Type B pancreatic cell (in vitro differentiated cells): ENCODE data around the gene BAG3. TPM values are rescaled to one million over a fixed set of nuclear protein-coding genes. Genes with fewer than 3 reads are reported as not detected.

Source experiments
- DNase-seq: peaks from one replicate; pipeline ENCODE4 v3.0.0; 2021; ENCODE audit warnings: mixed read lengths; ENCODE audit not compliant: unreplicated experiment; ENCODE audit errors: extremely low spot score
- H3K27ac Mint-ChIP-seq: 2 replicates; pipeline ENCODE4 v1.8.0; 2021; ENCODE audit warnings: mild to moderate bottlenecking, mixed read lengths
- H3K27me3 Mint-ChIP-seq: 2 replicates; pipeline ENCODE4 v1.8.0; 2021; ENCODE audit warnings: mixed read lengths
- H3K36me3 Mint-ChIP-seq: 2 replicates; pipeline ENCODE4 v1.8.0; 2021; ENCODE audit warnings: mixed read lengths
- H3K4me1 Mint-ChIP-seq: one replicate; pipeline ENCODE4 v1.8.0; 2021; ENCODE audit warnings: mixed read lengths; ENCODE audit not compliant: unreplicated experiment
- H3K4me3 Mint-ChIP-seq: 2 replicates; pipeline ENCODE4 v1.8.0; 2021; ENCODE audit warnings: mild to moderate bottlenecking, mixed read lengths
- H3K9me3 Mint-ChIP-seq: 2 replicates; pipeline ENCODE4 v1.8.0; 2021; ENCODE audit warnings: mixed read lengths
- CTCF ChIP-seq: fragments of 200-600 bp; sonication (generic); conservative IDR thresholded peaks from 2 replicates; pipeline ENCODE4 v1.5.0; 2021; ENCODE audit warnings: antibody characterized with exemption, mild to moderate bottlenecking
- total RNA-seq: library from RNA; stranded (reverse); gene quantifications from 2 replicates; pipeline ENCODE4 v1.2.1, GENCODE V29; 2021; ENCODE audit warnings: low replicate concordance

Gene BAG3
- total RNA-seq, 1 donor from 2014 or later = 24.9 TPM

- Mint-ChIP-seq H3K27ac (no peak overlapping the region), H3K27me3 (no peaks in the 10 kb centered on the region), H3K9me3 (no peaks in the 10 kb centered on the region), H3K4me1 (no peaks in the 10 kb centered on the region), H3K4me3 (no peak overlapping the region), H3K36me3 (no peaks in the 10 kb centered on the region)
- no peak for DNase-seq
- TF ChIP-seq CTCF = no peak
Observed at GRCh38 chr10:119634219-119634544, 17.0 kb upstream of the BAG3 start.

GRCh38 chr10:119637631-119638030, 13.5 kb upstream of the BAG3 start:
- no peak for DNase-seq
- H3K4me1 Mint-ChIP-seq = no peaks in the 10 kb centered on the region
- H3K36me3 Mint-ChIP-seq = no peaks in the 10 kb centered on the region
- no peak overlapping the region for H3K27ac Mint-ChIP-seq
- no peak overlapping the region for H3K4me3 Mint-ChIP-seq
- H3K27me3 Mint-ChIP-seq = no peaks in the 10 kb centered on the region
- H3K9me3 Mint-ChIP-seq = no peaks in the 10 kb centered on the region
- no peak for TF ChIP-seq CTCF

- H3K27me3 Mint-ChIP-seq = no peaks in the 10 kb centered on the region
- no peaks in the 10 kb centered on the region for H3K36me3 Mint-ChIP-seq
- DNase-seq = no peak
- peaks cover 9% of the 10 kb centered on the region for H3K4me1 Mint-ChIP-seq
- H3K27ac Mint-ChIP-seq = no peak overlapping the region
- H3K4me3 Mint-ChIP-seq = no peak overlapping the region
- no peaks in the 10 kb centered on the region for H3K9me3 Mint-ChIP-seq
- no peak for TF ChIP-seq CTCF
Observed at GRCh38 chr10:119638982-119639381, 12.2 kb upstream of the BAG3 start.

- Mint-ChIP-seq H3K9me3 (no peaks in the 10 kb centered on the region), H3K4me3 (no peak overlapping the region), H3K4me1 (peaks cover 9% of the 10 kb centered on the region), H3K27ac (no peak overlapping the region), H3K27me3 (no peaks in the 10 kb centered on the region), H3K36me3 (no peaks in the 10 kb centered on the region)
- no peak for TF ChIP-seq CTCF
- DNase-seq = no peak
Observed at GRCh38 chr10:119640384-119640783, 10.8 kb upstream of the BAG3 start.

GRCh38 chr10:119640875-119641526, 10.2 kb upstream of the BAG3 start:
- Mint-ChIP-seq H3K4me3 (no peak overlapping the region), H3K27me3 (no peaks in the 10 kb centered on the region), H3K9me3 (no peaks in the 10 kb centered on the region), H3K4me1 (peaks cover 9% of the 10 kb centered on the region), H3K27ac (no peak overlapping the region), H3K36me3 (no peaks in the 10 kb centered on the region)
- no peak for TF ChIP-seq CTCF
- DNase-seq = no peak
